Activated CD8-positive, alpha-beta T cell treated with anti-CD3 and anti-CD28 coated beads for 36 hours (primary cell): ENCODE data around the gene HTR3B. TPM values are rescaled to one million over a fixed set of nuclear protein-coding genes. Genes with fewer than 3 reads are reported as not detected.
A peak's percentile ranks its signal among the peaks of the same experiment; 100 is the strongest.
"Not testable (repeated sequence)": the region's sequence is repeated elsewhere in the genome, so short reads cannot be mapped to it uniquely, and the experiment has no call there.

Experiments used
- ATAC-seq: fragments of 200-7000 bp; cut with Tn5 transposase; one replicate; pipeline ENCODE4 v1.10.0; 2021; ENCODE audit warnings: mild to moderate bottlenecking, moderate library complexity
- CTCF ChIA-PET: fragments of 350-600 bp; sonication (Branson Sonifier 250); formaldehyde crosslinking; loops from one replicate; lab custom pipeline; 2021; ENCODE audit warnings: antibody characterized with exemption; lab: Charles Lee
- POLR2A ChIA-PET: fragments of 350-600 bp; sonication (Branson Sonifier 250); formaldehyde crosslinking; loops from one replicate; lab custom pipeline; 2021; ENCODE audit warnings: antibody characterized with exemption; lab: Charles Lee
- DNase-seq: peaks from one replicate; pipeline ENCODE4 v3.0.0-alpha.2; 2020
- H3K27ac Mint-ChIP-seq: one replicate; pipeline ENCODE4 v1.8.0; 2021; ENCODE audit warnings: mild to moderate bottlenecking, mixed read lengths
- H3K27me3 Mint-ChIP-seq: one replicate; pipeline ENCODE4 v1.8.0; 2021; ENCODE audit warnings: mixed read lengths
- H3K36me3 Mint-ChIP-seq: one replicate; pipeline ENCODE4 v1.8.0; 2021; ENCODE audit warnings: low read depth, mixed read lengths
- H3K4me1 Mint-ChIP-seq: one replicate; pipeline ENCODE4 v1.8.0; 2021; ENCODE audit warnings: low read depth, mixed read lengths
- H3K4me3 Mint-ChIP-seq: one replicate; pipeline ENCODE4 v1.8.0; 2021; ENCODE audit warnings: mild to moderate bottlenecking, moderate library complexity, mixed read lengths
- H3K9me3 Mint-ChIP-seq: one replicate; pipeline ENCODE4 v1.8.0; 2021; ENCODE audit warnings: mixed read lengths
- intact Hi-C: fragments of 100-400 bp; cut with micrococcal nuclease; formaldehyde crosslinking; loops from one replicate; pipeline ENCODE4 v1.10.0; 2022
- total RNA-seq, 2 experiments: library from RNA; stranded (reverse); gene quantifications; one replicate each; pipeline ENCODE4 v1.2.3, GENCODE V29; 2021
- TF ChIP-seq, protein P1 (sequence below): fragments of 200-600 bp; IDR thresholded peaks from one replicate; pipeline ENCODE4 v1.8.0; 2022; ENCODE audit warnings: antibody characterized with exemption, mild to moderate bottlenecking

HTR3B gene
- total RNA-seq, 2 experiments from 2014 or later, result not detected

DNA sequence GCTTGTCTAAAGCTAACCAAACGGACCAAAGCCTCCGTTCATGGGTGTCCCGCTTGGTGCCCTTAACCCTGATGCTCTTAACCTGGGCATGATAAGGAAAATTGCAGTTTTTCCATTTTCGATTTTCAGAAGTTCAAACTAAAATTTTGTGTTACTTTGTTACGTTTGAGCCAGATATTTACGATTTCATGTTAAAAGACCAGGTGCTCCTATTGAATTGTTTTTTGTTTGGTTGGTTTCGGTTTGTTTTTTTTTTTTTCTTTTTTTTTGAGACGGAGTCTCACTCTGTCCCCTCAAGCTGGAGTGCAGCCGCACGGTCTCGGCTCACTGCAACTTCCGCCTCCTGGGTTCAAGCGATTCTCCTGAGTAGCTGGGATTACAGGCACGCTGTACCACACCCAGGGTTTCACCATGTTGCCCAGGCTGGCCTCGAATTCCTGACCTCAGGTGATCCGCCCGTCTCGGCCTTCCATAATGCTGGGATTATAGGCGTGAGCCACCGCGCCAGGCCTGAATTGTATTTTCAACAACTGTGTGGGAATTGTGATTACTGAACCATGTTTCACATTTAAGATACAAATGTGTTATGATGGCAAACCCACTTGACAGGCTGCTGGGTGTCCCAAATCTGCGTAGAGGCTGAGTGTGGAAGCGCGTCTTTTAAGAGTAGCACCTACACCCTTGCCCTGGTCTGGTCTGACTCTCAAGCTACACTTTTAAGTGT lies 28.4 kb upstream of the HTR3B start:
- peaks cover 2% of the 10 kb centered on the region for H3K9me3 Mint-ChIP-seq
- intact Hi-C loops, result no loop called here

DNA sequence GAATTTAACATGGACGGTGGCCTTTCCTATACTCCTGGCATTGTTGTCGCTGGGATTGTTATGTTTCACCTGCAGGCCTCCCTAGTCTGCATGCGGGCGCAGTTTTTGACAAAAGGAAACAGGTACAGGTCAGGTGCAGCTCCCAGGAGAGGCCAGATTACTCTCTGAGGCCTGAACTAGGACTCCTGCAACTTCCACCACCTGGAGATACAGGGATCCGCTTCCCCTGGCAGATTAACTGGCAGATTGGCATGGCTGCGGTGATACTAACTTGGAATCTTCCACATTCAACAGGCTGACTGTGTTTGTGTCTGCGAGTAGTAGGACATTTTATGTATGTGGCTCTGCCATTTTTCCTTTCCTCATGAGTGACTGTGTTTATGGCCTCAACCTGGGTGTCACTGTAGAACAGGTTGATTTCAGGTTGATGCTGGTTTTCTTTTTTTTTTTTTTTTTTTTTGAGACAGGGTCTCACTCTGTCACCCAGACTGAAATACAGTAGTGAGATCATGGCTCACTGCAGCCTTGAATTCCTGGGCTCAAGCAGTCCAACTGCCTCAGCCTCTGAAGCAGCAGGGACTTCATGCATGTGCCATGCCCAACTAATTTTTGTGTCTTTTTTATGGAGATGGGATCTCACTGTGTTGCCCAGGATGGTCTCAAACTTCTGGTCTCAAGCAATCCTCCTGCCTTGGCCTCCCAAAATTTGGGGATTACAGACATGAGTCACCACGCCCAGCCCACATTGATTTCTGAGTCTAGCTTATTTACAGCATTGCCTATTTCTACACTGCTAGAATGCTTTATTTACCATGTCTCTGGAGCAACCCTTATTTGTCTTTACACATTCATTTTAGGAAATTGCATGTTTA lies 27.6 kb upstream of the HTR3B start:
- H3K4me1 Mint-ChIP-seq, result peaks cover 35% of the 10 kb centered on the region
- ATAC-seq (no peak), DNase-seq (peak; percentile 12)
- peaks cover 2% of the 10 kb centered on the region for H3K9me3 Mint-ChIP-seq
- H3K36me3 Mint-ChIP-seq, result peaks cover 9% of the 10 kb centered on the region
- H3K27me3 Mint-ChIP-seq, result no peaks in the 10 kb centered on the region
- peak overlapping the region; percentile 96 for H3K27ac Mint-ChIP-seq
- ChIA-PET CTCF (no interaction called here), POLR2A (no interaction called here)
- intact Hi-C loops, result no loop called here
- TF ChIP-seq, protein P1, sequence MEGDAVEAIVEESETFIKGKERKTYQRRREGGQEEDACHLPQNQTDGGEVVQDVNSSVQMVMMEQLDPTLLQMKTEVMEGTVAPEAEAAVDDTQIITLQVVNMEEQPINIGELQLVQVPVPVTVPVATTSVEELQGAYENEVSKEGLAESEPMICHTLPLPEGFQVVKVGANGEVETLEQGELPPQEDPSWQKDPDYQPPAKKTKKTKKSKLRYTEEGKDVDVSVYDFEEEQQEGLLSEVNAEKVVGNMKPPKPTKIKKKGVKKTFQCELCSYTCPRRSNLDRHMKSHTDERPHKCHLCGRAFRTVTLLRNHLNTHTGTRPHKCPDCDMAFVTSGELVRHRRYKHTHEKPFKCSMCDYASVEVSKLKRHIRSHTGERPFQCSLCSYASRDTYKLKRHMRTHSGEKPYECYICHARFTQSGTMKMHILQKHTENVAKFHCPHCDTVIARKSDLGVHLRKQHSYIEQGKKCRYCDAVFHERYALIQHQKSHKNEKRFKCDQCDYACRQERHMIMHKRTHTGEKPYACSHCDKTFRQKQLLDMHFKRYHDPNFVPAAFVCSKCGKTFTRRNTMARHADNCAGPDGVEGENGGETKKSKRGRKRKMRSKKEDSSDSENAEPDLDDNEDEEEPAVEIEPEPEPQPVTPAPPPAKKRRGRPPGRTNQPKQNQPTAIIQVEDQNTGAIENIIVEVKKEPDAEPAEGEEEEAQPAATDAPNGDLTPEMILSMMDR, result no peak
- H3K4me3 Mint-ChIP-seq, result peak overlapping the region; percentile 88

More for the DNA sequence above, 28.4 kb upstream of the HTR3B start:
- Mint-ChIP-seq H3K4me1 (peaks cover 39% of the 10 kb centered on the region), H3K27me3 (no peaks in the 10 kb centered on the region), H3K4me3 (peak overlapping the region; percentile 88), H3K27ac (peak overlapping the region; percentile 96), H3K36me3 (peaks cover 9% of the 10 kb centered on the region)
- ChIA-PET CTCF (no interaction called here), POLR2A (no interaction called here)
- ATAC-seq (no peak), DNase-seq (no peak)
- TF ChIP-seq, protein P1, result no peak

DNA sequence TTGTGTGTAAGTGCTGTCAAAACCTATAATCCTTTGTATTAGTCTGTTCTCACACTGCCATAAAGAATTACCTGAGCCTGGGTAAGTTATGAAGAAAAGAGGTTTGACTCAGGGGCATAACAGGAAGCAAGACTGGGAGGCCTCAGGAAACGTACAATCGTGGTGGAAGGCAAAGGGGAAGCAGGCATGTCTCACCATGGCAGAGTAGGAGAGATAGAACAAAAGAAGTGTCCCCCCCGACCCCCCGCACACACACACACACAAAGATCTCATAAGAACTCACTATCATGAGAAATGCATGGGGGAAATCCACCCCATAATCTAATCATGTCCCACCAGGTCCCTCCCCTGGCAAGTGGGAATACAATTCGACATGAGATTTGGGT lies 26.9 kb upstream of the HTR3B start:
- DNase-seq (peak; percentile 6), ATAC-seq (no peak)
- Mint-ChIP-seq H3K4me3 (no peak overlapping the region), H3K4me1 (peaks cover 32% of the 10 kb centered on the region), H3K36me3 (peaks cover 7% of the 10 kb centered on the region), H3K27me3 (no peaks in the 10 kb centered on the region), H3K9me3 (peaks cover 2% of the 10 kb centered on the region), H3K27ac (peak overlapping the region; percentile 65)
- CTCF ChIA-PET, result no interaction called here
- intact Hi-C loops, result no loop called here
- TF ChIP-seq, protein P1, result no peak
- POLR2A ChIA-PET, result no interaction called here

DNA sequence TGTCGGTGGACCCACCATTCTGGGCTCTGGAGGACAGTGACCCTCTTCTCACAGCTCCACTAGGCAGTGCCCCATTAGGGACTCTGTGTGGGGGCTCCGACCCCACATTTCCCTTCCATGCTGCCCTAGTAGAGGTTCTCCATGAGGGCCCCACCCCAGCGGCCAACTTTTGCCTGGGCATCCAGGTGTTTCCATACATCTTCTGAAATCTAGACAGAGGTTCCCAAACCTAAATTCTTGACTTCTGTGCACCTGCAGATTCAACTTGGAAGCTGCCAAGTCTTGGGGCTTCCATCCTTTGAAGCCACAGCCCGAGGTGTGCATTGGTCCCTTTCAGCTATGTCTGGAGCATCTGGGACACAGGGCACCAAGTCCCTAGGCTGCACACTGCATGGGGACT lies 25.1 kb upstream of the HTR3B start:
- H3K9me3 Mint-ChIP-seq, DNase-seq, H3K27me3 Mint-ChIP-seq, H3K27ac Mint-ChIP-seq, H3K36me3 Mint-ChIP-seq, intact Hi-C loops, H3K4me3 Mint-ChIP-seq, POLR2A ChIA-PET, CTCF ChIA-PET, ATAC-seq: not testable (repeated sequence)
- H3K4me1 Mint-ChIP-seq, result peaks cover 20% of the 10 kb centered on the region

DNA sequence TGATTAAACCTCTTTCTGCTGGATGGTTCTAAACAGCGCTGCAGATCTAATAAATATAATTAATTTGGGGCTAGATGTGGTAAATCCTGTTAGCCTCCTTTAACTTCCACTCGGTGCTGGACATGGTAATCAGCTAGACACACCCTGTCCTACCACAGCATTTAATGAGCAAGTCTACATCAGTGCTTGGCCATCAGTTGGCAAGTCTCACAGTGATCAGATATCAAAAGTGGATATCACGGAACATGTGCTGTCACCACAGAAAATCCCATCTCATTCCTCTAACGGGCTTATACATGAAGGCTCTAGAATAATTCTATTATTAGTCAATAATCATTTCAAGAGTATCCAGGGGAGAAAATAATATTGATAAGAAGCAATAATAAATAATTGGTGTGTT lies 23.6 kb upstream of the HTR3B start:
- peaks cover 2% of the 10 kb centered on the region for H3K9me3 Mint-ChIP-seq
- intact Hi-C loops, result no loop called here
- CTCF ChIA-PET, result no interaction called here
- ATAC-seq (no peak), DNase-seq (no peak)
- peaks cover 15% of the 10 kb centered on the region for H3K4me1 Mint-ChIP-seq
- no peak overlapping the region for H3K27ac Mint-ChIP-seq
- no peaks in the 10 kb centered on the region for H3K36me3 Mint-ChIP-seq
- H3K27me3 Mint-ChIP-seq, result no peaks in the 10 kb centered on the region
- POLR2A ChIA-PET, result no interaction called here
- TF ChIP-seq, protein P1, result no peak
- H3K4me3 Mint-ChIP-seq, result no peak overlapping the region
